Mucosa of gallbladder (tissue), 1 donor: ENCODE measurements around the gene HSD11B1. TPM values are rescaled to one million over a fixed set of nuclear protein-coding genes. Genes with fewer than 3 reads are reported as not detected.

Experiments
- total RNA-seq: library from RNA; stranded (reverse); gene quantifications from one replicate; pipeline ENCODE4 v1.2.1, GENCODE V29; 2021
- donor health status: DM: no; HTN: no; CAD: no.

HSD11B1 gene
- total RNA-seq, 1 donor from 2014 or later = 5.7 TPM

Other genes starting within 250 kb of the HSD11B1 start
- gene CAMK1G, start 121.1 kb upstream of the HSD11B1 start, total RNA-seq = 0.12 TPM
- gene LAMB3, start 52.4 kb upstream of the HSD11B1 start, total RNA-seq = 7.6 TPM
- gene G0S2, start 29.4 kb upstream of the HSD11B1 start, total RNA-seq = 4.6 TPM
- 8.9 TPM for gene TRAF3IP3, start 51.2 kb downstream of the HSD11B1 start, total RNA-seq
- gene C1orf74, start 79.7 kb downstream of the HSD11B1 start, total RNA-seq = 1.8 TPM
- gene IRF6, start 101.3 kb downstream of the HSD11B1 start, total RNA-seq = 104 TPM
- 5.0 TPM for gene UTP25, start 123.1 kb downstream of the HSD11B1 start, total RNA-seq
- 0.06 TPM for gene SYT14, start 233.4 kb downstream of the HSD11B1 start, total RNA-seq